ENCODE data around the gene CHADL.

DNA sequence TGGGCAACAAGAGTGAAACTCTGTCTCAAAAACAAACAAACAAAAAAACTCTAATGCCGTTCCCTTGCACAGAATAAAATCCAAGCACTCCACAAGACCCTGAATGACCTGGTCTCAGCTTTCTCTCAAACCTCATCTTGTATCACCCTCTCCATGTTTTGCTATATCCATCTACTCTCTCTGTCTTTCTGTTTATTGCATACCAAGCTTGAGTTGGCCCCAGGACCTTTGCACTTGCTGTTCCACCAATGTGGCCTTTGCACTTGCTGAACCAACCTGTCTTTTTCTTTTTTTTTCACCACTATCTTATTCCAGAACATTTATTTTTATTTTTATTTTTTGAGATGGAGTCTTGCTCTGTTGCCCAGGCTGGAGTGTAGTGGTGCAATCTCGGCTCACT lies 37.6 kb downstream of the CHADL start:
- TF ChIP-seq TAF1 (IDR thresholded peaks at IDR 0.05; ENCODE audit: low read depth, low read length) = no peak
- no peak for TF ChIP-seq POLR2A (IDR thresholded peaks at IDR 0.05; ENCODE audit: low read depth, low read length)
- no peak for TF ChIP-seq POLR2AphosphoS5 (IDR thresholded peaks at IDR 0.05; ENCODE audit: low read depth, low read length)
- no peak for TF ChIP-seq PAX5 (IDR thresholded peaks at IDR 0.05; ENCODE audit: insufficient read depth, low read length, severe bottlenecking)
